Measurements from ENCODE around the gene SRSF4. TPM values are rescaled to one million over a fixed set of nuclear protein-coding genes. Genes with fewer than 3 reads are reported as not detected.

The SRSF4 gene
- total and polyA plus RNA-seq, 2 donors (not counting 3 experiments of a cell fraction or from before 2014, with no cell fraction given): 45.6 to 108 TPM

GRCh38 chr1:29120367-29120766, 61.3 kb downstream of the SRSF4 start:
- CTCF ChIA-PET: interaction anchor here (0.6 to 2.6 kb wide), 5 partner anchors 13 to 238 kb away, joined by 3 to 17 read pairs (median 5); no protein-coding TSS in a partner anchor
- FAIRE-seq: no peak
- no peak for DNase-seq (ENCODE audit: low read depth, low spot score)
- Histone ChIP-seq H3K79me2 (ENCODE audit: control insufficient read depth, insufficient read depth, low read length) (no peaks in the 10 kb centered on the region), H3K4me1 (ENCODE audit: control insufficient read depth, extremely low read depth, insufficient read depth, low read length) (peaks cover 23% of the 10 kb centered on the region), H3K4me3 (replicated peaks in 1 of 3; ENCODE audit: insufficient read depth in 1 of 3, low read depth in 1 of 3, low read length in 3 of 3) (no peak overlapping the region), H4K20me1 (replicated peaks; ENCODE audit: control insufficient read depth, extremely low read depth, insufficient read depth, low read length) (no peaks in the 10 kb centered on the region), H3K27me3 (ENCODE audit: control insufficient read depth in 2 of 2, insufficient read depth in 2 of 2, low read length in 2 of 2) (peaks cover 0 to 14% of the 10 kb centered on the region in 2 experiments), H2AFZ (ENCODE audit: low read depth, low read length) (no peak overlapping the region), H3K4me2 (ENCODE audit: insufficient read depth, low read length) (no peak overlapping the region), H3K9me1 (replicated peaks; ENCODE audit: control insufficient read depth, extremely low read depth, insufficient read depth, low read length) (no peaks in the 10 kb centered on the region), H3K9ac (replicated peaks; ENCODE audit: extremely low read depth, insufficient read depth, low read length) (no peak overlapping the region), H3K9me3 (replicated peaks; ENCODE audit: control insufficient read depth, insufficient read depth, low read length) (no peaks in the 10 kb centered on the region), H3K27ac (ENCODE audit: insufficient read depth, low read depth, low read length) (no peak overlapping the region), H3K36me3 (ENCODE audit: control insufficient read depth in 2 of 2, extremely low read depth in 1 of 2, insufficient read depth in 2 of 2, low read length in 2 of 2) (peaks cover 0 to 11% of the 10 kb centered on the region in 2 experiments)
- dilution Hi-C loops (cut with MboI; ENCODE audit: extremely low pct_ligation_motif_present, low sequenced_read_pairs) (no loop called here), intact Hi-C loops (cut with micrococcal nuclease) (loop anchor here (5.0 kb wide), 2 partner anchors 62 to 88 kb away; partner anchors contain the start of gene SRSF4)
- no TSS peak for BruUV-seq (replicated peaks)
- TF ChIP-seq, protein P1, sequence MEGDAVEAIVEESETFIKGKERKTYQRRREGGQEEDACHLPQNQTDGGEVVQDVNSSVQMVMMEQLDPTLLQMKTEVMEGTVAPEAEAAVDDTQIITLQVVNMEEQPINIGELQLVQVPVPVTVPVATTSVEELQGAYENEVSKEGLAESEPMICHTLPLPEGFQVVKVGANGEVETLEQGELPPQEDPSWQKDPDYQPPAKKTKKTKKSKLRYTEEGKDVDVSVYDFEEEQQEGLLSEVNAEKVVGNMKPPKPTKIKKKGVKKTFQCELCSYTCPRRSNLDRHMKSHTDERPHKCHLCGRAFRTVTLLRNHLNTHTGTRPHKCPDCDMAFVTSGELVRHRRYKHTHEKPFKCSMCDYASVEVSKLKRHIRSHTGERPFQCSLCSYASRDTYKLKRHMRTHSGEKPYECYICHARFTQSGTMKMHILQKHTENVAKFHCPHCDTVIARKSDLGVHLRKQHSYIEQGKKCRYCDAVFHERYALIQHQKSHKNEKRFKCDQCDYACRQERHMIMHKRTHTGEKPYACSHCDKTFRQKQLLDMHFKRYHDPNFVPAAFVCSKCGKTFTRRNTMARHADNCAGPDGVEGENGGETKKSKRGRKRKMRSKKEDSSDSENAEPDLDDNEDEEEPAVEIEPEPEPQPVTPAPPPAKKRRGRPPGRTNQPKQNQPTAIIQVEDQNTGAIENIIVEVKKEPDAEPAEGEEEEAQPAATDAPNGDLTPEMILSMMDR (IDR thresholded peaks at IDR 0.05; ENCODE audit: extremely low read depth in 1 of 2, insufficient read depth in 1 of 2, low read depth in 1 of 2, low read length in 2 of 2): no peak
- no peak for TF ChIP-seq FOS (IDR thresholded peaks at IDR 0.05; ENCODE audit: borderline replicate concordance, insufficient read depth, low read length)
- TF ChIP-seq JUN (IDR thresholded peaks at IDR 0.05; ENCODE audit: borderline replicate concordance, insufficient read depth, insufficient read length, low read depth): no peak
- TF ChIP-seq EZH2 (IDR thresholded peaks at IDR 0.05; ENCODE audit: borderline replicate concordance, low read depth, low read length, severe bottlenecking): no peak
- TF ChIP-seq POLR2A (IDR thresholded peaks at IDR 0.05; ENCODE audit: low read depth, low read length): no peak
- TF ChIP-seq MYC (IDR thresholded peaks at IDR 0.05; ENCODE audit: low read depth, low read length): no peak
- no peak for TF ChIP-seq GATA2 (IDR thresholded peaks at IDR 0.05; ENCODE audit: insufficient read depth, insufficient read length, low read depth, low read length)
- no peak for TF ChIP-seq POLR2AphosphoS5 (IDR thresholded peaks at IDR 0.05; ENCODE audit: insufficient read depth, low read depth, low read length)
- TF ChIP-seq MAX (IDR thresholded peaks at IDR 0.05; ENCODE audit: insufficient read depth, insufficient read length): no peak
- POLR2A ChIA-PET: interaction anchor here (0.6 kb wide), 1 partner anchor 73 kb away, joined by 3 read pairs; no protein-coding TSS in a partner anchor
